ENCODE measurements around the gene TAS2R7. TPM values are rescaled to one million over a fixed set of nuclear protein-coding genes. Genes with fewer than 3 reads are reported as not detected.
"Not testable (repeated sequence)": the region's sequence is repeated elsewhere in the genome, so short reads cannot be mapped to it uniquely, and the experiment has no call there.

The TAS2R7 gene, protein sequence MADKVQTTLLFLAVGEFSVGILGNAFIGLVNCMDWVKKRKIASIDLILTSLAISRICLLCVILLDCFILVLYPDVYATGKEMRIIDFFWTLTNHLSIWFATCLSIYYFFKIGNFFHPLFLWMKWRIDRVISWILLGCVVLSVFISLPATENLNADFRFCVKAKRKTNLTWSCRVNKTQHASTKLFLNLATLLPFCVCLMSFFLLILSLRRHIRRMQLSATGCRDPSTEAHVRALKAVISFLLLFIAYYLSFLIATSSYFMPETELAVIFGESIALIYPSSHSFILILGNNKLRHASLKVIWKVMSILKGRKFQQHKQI
- polyA plus RNA-seq (2013, experiment 1 of 2; ENCODE audit: insufficient read length) = not detected
- polyA plus RNA-seq (2013, experiment 2 of 2; ENCODE audit: insufficient read length) = not detected

DNA sequence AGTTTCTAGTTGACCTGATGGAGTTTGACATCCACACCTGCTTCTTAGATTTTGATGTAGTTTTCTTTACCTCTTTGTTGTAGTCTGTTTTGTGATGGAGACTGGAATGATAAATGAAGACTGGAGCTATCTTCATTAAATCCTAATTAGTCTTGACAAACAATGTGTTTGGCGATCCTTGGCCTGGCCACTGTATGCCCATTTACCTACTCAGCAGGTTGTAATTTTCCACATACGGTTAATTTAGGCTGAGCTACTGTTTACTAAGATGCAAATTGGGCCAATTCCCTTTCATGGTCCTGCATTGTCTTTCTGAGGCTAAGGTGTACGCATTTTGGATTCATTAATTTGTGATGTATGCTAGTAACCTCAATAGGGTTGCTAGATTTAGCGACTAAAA, at the start of gene TAS2R7:
TAS2R7 (minus strand) TSS at position 41 of the 400 bp plus-strand sequence. CDS start 57 bp downstream, outside the sequence.
- DNase-seq = no peak

DNA sequence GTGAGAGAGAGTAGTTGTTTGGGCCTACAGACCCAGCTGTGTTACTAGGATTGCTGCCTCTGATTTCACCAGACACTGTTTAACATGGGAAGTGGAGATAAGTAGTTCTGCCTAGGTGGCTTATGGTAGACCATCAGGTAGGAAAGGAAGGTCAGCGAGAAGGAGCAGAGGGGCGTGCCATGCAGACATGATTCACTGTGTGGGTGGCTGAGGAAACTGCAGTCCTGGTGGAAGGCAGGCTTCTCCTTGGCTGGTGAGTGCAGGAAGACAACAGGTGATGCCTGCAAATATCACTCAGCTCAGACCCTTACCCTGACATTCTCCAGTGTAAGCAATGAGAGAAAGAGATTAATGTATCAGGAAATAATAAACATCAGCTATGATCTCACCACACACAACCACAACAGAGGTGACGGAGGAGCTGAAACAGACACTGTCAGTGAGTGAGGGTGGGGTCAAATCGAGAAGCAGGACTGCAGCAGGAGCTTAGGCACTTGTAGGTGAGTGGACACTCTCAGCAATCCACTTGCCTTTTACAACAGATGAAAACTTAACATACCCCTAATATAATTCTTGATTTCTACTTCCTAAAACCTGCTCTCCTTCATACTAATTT, 48.9 kb upstream of the TAS2R7 start:
- DNase-seq = no peak

DNA sequence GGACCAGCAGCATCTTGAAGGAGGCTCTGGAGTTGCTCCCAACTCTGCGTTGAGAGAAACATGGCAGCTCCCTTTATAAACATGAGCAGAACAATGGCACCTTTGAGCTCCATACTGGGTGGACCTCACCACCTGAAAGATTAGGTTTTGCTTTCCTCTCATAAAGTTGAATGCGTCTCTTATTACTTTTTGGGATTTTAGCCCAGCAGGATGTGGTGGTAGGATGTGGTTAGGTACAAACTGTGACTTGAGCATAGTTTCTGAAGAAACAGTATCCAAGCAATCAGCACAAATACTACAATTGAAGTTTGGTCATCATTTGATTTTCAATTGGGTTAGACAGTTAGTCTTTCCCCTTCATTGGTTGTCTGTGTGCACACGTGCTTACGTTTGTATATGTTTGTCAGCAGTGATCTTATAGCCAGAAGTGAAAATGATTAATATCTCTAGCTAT, 47.0 kb upstream of the TAS2R7 start, which contains the start of gene PRR4:
PRR4 (minus strand) TSS at position 51 of the 454 bp plus-strand sequence; CDS start at position 13, 38 bp downstream.
- no peak for DNase-seq

DNA sequence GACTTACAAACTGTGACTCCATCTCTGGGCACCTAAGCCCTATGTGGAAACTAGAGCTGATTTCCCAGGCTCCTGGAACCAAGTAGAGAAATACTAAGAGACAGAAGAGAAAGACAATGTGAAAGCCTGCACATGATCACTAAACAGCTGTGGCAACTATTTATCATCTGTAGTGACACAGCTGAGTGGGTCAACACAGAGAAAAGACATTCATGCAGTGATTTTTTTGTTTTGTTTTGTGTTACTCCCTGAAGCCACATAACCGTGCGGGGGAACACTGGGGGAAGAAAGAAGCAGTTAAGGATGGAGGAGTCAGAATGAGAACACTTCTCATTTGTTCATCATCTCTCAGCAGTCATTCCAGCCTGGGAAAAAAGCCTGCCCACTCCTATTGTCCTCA, 45.3 kb upstream of the TAS2R7 start:
- no peak for DNase-seq

DNA sequence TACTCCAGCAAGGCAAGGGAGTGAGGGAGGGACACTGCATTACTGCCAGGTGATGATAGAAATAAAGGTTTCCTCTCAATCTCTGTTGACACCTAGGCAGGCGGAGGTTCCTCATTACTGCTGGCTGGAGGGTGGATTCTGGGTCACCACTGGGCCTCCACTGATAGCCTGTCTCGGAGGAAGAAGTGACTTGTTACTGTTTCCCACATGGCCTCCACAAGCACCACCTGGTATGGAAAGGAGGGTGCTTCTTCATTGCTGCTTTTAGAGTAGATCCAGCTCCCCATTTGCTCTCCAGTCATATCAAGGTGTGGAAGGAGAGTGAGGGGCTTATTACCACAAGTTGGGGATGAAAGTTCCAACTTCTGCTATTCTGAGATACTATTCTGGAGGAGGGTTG, 40.4 kb upstream of the TAS2R7 start:
- DNase-seq = no peak

DNA sequence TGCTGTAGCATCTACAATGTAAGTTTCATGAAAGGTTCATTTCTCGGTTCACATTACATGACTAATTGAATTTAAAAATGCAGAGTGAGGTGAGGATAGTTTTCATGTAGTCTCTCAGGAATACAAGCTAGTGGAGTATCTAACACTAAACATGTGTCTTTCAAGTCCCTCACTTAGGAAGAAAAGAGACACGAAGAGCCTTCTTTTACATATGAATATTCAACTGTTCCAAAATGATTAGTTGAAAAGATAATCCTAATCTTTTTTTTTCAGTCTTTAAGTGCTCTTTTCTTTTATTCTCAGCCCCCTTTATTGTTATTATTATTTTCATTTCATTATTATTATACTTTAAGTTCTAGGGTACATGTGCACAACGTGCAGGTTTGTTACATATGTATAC, 36.0 kb upstream of the TAS2R7 start:
- no peak for DNase-seq

DNA sequence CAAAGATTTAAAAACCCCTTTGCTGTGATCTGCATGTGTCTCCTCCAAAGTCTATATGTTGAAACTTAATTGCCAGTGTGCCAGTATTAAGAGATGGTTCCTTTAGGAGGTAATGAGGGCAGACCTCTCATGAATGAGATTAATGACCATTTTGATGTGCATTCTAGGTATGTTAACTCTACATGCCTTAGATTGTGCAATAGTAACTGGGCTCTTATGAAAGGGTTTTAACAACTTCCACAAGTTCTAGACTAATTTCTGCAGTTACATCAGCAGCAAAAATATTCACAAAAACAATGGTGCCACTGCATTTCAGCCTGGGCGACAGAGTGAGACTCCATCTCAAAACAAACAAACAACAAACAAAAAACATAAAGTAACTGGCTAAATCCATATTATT, 27.6 kb upstream of the TAS2R7 start:
- peak; percentile 9 for DNase-seq

DNA sequence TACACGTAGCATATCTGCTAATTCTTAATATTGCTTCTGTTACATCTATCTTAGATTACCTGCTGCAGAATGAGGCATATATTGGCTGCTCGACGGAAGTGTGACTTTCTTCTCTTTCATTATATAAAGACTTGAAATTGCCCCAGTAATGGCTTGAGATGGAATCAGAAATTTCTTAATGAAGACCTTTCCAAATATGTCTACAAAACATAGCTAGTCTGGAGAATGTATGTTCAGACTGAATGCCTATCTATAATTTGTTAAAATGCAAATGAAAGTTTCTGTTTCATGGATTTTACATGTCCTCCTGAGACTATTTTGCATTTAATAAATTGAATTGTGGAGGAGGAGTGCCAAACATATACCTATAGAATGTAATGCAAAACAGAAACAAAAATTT, 23.8 kb upstream of the TAS2R7 start, which contains the start of gene TAS2R10:
TAS2R10 (minus strand) TSS at position 101 of the 400 bp plus-strand sequence; CDS start at position 12, 89 bp downstream.
- DNase-seq = no peak

DNA sequence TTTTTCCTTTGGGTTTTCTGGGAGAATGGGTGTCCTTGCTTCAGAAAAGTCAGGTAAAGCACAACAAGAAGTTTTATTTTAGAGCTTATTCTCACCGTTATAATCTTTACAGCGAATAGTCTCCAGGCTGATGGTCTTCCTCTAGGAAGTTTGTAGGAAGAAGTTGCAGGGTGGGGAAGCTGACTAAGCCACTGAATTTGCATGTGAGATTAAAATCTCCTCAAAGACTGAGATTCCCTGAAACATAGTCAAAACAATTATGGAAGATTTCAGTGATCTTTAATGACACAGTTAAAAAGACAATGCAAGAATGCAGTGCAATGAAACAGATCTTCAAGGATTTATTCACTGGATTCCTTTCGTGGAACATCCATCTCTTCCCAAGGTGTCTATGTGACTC, 22.5 kb upstream of the TAS2R7 start:
- DNase-seq = no peak

DNA sequence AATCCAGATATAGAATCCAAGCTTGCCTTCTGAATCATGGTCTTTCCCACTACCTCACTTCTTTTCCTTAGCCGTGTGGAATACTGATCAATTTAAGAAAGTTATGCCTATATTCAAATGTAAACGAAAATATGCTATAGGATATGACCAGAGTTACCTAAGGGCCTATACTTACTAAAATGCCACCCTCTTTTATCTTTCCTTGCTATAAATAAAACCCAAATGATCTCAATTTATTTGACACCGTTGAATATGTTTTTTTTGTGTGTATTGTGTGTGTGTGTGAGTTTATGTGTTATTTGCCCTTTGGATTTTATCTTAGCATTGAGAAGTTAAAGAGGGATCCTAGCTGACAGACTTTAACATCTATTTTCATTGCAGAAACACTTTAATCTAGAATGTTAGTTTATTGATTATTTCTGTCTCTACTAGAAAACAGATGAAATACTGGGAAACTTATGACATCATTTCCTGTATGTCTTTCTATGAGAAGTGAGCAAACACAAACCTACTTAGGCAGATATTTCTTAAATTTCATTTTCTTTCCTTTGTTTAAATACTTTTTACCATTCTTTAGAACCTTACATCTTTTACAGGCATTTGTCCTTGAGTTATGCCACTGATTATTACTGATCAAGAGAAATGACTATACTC, 9.6 kb upstream of the TAS2R7 start:
- DNase-seq = no peak

DNA sequence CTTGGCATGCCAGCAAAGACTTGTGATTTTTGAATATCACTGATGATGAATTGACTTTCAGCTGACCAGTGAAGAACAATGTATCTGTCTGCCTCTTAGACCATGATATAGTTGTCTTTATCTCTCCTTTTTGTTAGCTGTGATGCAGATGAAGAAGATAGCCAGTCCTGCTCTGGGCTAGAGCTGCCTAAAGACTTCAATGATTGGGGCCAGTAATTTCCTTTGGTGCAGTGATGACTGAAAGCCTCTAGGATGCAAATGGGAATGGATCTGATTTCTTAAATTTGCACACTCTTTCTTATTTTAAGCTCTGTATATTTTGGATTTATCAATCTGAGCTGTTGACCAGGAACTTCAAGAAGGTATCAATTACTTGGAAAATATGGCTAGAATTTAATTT, 7.6 kb upstream of the TAS2R7 start, which contains the start of gene TAS2R9:
TAS2R9 (minus strand) TSS at position 101 of the 400 bp plus-strand sequence; CDS start at position 8, 93 bp downstream.
- no peak for DNase-seq

DNA sequence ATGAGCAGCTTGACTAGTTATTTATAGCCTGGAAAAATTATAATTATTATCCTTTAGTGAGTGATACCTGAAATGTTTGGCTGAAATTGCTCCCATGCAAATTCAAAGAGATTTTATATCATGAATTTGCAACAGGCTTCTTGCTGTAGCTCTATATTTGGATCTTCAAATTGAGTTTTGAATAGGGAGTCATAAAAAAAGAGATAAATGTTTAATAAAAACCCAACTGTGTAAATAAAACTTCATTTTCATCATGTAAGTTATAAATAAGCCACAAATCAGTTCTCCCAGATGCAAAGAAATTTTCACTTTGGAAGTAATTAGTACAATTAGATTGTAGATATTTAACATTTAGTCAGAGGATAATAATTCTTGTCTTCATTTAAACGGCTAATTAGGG, 4.8 kb upstream of the TAS2R7 start, which contains the start of gene TAS2R8:
TAS2R8 (minus strand) TSS at position 101 of the 400 bp plus-strand sequence. CDS start 306 bp downstream, outside the sequence.
- no peak for DNase-seq

DNA sequence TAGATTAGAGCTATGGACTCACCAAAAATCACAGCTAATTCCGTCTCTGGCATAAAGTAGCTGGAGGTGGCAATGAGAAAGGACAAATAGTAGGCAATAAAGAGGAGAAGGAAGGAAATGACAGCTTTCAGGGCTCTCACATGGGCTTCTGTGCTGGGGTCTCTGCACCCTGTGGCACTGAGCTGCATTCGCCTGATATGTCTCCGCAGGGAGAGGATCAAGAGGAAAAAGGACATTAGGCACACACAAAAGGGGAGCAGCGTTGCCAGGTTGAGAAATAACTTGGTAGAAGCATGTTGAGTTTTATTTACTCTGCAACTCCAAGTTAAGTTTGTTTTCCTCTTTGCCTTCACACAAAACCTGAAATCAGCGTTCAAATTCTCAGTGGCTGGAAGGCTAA, 686 bp downstream of the TAS2R7 start:
- DNase-seq = no peak

DNA sequence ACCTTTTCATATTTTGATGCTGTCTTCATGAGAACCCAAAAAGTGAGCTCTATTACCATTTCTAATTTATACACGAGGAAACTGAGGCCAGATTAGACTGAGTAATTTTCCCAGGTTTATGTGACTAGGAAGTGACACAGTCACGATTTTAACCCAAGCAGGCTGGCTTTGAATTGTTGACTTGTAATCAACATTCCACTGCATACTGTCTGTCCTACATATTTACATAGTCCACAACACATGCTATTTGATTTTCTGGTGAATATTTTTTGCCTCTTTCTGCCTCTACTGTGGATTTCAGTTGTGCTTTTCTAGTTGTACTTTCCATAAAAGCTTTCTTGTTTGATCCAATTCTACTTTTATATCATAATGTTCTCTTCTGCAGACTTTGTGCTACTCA, 8.2 kb downstream of the TAS2R7 start:
- no peak for DNase-seq

DNA sequence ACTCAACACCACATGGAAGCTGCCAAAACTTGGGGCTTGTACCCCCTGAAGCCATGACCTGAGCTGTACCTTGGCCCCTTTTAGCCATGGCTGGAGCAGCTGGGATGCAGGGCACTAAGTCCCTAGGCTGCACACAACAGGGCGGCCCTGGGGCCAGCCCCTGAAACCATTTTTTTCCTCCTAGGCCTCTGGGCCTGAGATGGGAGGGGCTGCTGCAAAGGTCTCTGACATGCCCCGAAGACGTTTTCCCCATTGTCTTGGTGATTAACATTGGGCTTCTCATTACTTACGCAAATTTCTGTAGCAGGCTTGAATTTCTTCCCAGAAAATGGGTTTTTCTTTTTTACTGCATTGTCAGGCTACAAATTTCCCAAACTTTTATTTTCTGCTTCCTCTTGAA, 10.7 kb downstream of the TAS2R7 start:
- DNase-seq = not testable (repeated sequence)

DNA sequence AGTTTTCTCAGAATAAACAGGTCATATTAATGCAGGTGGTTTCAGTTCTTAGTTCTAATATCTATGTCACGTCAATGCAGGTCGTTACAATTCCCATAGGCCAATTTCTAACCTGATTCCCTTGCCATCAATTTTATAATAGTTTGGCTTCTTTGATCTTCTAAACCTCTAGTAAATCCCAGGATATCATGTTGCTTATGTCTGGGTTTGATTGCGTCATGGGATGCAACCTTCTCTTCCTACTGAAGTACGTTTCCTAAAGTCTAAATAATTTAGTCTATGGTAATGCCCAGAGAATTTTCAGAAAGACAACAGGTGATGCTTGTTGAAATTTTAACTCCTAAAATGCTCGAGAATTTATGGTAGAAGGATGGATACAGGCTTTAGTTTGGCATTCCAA, 19.2 kb downstream of the TAS2R7 start:
- no peak for DNase-seq

DNA sequence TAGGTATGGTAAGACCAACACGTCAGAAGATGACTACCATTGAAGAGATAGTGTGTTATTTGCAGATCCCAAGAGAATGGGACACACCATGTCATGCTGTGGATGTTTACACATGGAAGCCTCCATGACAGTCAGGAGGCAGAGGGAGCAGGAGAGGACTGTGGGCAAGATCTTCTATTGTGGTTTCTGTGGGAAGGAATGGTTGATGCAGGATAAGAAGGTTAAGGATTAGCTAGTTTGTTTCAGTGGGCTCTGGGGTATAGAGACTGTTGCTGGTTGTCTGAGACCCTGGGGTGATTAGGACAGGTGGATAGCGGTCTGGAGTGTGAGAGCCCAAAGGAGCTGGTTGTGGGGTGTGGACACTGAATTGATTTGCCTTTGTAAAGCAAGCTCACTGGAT, 23.3 kb downstream of the TAS2R7 start:
- no peak for DNase-seq

DNA sequence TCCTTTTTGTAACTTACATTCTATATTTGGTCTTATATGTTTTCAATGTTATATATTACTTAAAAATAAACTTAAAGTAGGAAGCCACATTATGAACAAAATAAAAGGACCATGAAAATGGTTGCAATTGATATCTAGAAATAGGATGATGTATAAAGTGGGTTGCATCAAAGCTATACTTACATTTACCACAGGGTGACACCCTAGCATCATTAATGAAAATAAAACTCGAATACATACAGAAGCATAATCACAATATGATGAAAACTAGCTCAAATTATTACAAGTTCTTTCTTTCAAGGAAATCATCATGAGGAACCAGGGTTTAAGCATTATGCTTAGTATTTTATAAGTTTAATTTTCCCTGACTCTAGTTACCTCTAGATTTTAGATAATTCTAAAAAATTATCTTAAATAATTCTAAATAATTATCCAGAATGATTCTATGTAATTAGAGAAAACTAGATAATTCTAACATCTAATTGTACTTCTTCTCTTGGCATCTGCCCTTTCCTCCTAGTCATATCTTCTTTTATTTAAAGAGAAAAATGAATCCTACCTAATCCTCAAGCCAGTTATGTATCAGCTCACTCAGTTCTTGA, 31.2 kb downstream of the TAS2R7 start:
- DNase-seq = peak; percentile 49

DNA sequence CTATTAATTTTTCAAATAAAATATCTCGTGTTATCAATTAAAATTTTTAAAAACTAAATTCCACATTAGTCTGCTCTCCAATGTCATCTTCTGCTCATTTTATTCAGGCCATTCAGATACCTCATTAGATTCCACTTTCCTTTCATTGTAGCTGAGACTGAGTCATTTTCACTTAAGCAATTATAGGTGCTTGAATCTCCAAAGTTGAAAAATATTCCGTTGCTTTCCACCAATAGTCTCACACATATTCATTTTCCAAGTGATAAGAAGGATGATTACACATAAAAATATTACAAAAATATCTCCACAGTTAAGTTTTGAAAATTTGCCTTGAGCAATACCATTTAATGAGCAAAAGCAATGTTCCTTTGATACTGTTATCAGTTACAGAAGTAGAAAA, 42.8 kb downstream of the TAS2R7 start:
- no peak for DNase-seq

DNA sequence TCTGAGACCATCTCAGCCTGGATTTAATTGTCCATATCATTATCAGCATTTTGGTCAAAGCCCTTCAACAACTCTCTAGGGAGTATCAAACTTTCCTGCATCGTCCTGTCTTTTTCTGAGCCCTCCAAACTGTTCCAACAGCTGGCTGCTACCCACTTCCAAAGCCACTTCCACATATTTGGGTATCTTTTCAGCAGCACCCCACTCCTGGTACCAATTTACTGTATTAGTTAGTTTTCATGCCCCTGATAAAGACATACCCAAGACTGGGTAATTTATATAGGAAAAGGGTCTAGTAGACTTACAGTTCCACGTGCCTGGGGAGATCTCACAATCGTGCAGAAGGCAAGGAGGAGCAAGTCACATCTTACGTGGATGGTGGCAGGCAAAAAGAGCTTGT, 46.2 kb downstream of the TAS2R7 start:
- no peak for DNase-seq

DNA sequence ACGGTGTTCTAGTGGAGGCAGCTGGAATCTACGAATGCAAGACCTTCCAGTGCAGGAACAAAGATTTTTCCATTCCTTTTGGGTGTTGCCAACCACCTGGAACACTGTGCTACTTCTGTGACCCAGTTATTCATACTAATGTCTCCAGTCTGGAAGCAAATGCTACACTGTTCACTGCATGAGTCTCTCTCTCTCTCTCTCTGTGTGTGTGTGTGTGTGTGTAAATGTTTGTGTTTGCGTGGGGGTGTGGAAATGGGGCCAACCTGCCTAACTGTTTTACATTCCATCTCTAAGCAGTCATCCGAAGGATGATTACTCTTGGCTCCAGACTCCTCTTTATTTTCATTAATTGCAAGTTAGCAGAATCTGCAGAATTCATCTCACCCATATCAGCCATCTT, 49.4 kb downstream of the TAS2R7 start:
- peak; percentile 26 for DNase-seq

All from fibroblast of skin of scalp (primary cell).